Measurements from ENCODE around the gene NOS1AP. TPM values are rescaled to one million over a fixed set of nuclear protein-coding genes. Genes with fewer than 3 reads are reported as not detected.

The NOS1AP gene
- polyA plus RNA-seq, 1 of the 3 experiments (the other 2 are of a cell fraction): 0.03 TPM

- TF ChIP-seq USF1 (IDR thresholded peaks at IDR 0.05; ENCODE audit: borderline replicate concordance, low read depth): no peak
Observed at GRCh38 chr1:162370721-162371120, 301.2 kb downstream of the NOS1AP start (continued).

GRCh38 chr1:162371611-162372010 lies 302.1 kb downstream of the NOS1AP start:
- Histone ChIP-seq H3K27me3 (ENCODE audit: insufficient read depth) (no peaks in the 10 kb centered on the region), H3K9me2 (no peaks in the 10 kb centered on the region), H4K20me1 (ENCODE audit: insufficient read depth) (no peaks in the 10 kb centered on the region), H2AFZ (ENCODE audit: low read depth) (no peak overlapping the region), H3K79me2 (ENCODE audit: insufficient read depth) (no peaks in the 10 kb centered on the region), H3K9ac (no peak overlapping the region), H3K9me3 (no peaks in the 10 kb centered on the region), H3F3A (replicated peaks; ENCODE audit: insufficient read depth) (no peaks in the 10 kb centered on the region), H3K36me3 (replicated peaks in 1 of 2; ENCODE audit: control insufficient read depth in 1 of 2, insufficient read depth in 2 of 2, low read length in 1 of 2) (no peaks in the 10 kb centered on the region), H3K4me1 (ENCODE audit: control insufficient read depth in 1 of 2, insufficient read depth in 2 of 2, low read depth in 1 of 2, low read length in 1 of 2) (peaks cover 0 to 27% of the 10 kb centered on the region in 2 experiments; a peak in 1 of 4 replicates), H3K4me2 (no peak overlapping the region), H3K27ac (ENCODE audit: low read depth in 2 of 2, low read length in 1 of 2) (peak overlapping the region in 1 of 2 experiments; percentile 51; a peak in 1 of 4 replicates), H3K4me3 (ENCODE audit: low read depth in 2 of 2, low read length in 1 of 2) (no peak overlapping the region)
- CTCF ChIA-PET: interaction anchor here (1.2 to 4.0 kb wide), 4 partner anchors 12 to 315 kb away, joined by 3 to 16 read pairs (median 11); no protein-coding TSS in a partner anchor
- 74% methylated on average over 6 of the region's 6 CpGs for WGBS (ENCODE audit: low lambda C conversion rate)
- POLR2A ChIA-PET: no interaction called here
- TF ChIP-seq NFIC (IDR thresholded peaks at IDR 0.05; ENCODE audit: borderline replicate concordance) (no peak), SIN3A (IDR thresholded peaks at IDR 0.05; ENCODE audit: borderline replicate concordance, low read depth, low read length) (no peak), MXI1 (IDR thresholded peaks at IDR 0.05; ENCODE audit: low read depth, low read length) (no peak), ELF1 (IDR thresholded peaks at IDR 0.05) (no peak), YY1 (IDR thresholded peaks at IDR 0.05; ENCODE audit: low read depth) (no peak), RFX5 (IDR thresholded peaks at IDR 0.05; ENCODE audit: low read length) (no peak), MEF2A (IDR thresholded peaks at IDR 0.05; ENCODE audit: borderline replicate concordance, low read depth) (no peak), USF1 (IDR thresholded peaks at IDR 0.05; ENCODE audit: borderline replicate concordance, low read depth) (no peak), CHD2 (IDR thresholded peaks at IDR 0.05; ENCODE audit: low read length, partially characterized antibody) (no peak), EZH2phosphoT487 (IDR thresholded peaks at IDR 0.05; ENCODE audit: borderline replicate concordance, low read depth) (no peak), SMC3 (IDR thresholded peaks at IDR 0.05; ENCODE audit: low read depth, low read length) (no peak), REST (IDR thresholded peaks at IDR 0.05; ENCODE audit: low read depth, low read length) (no peak), IRF3 (IDR thresholded peaks at IDR 0.05; ENCODE audit: low read depth, low read length) (no peak), TEAD4 (IDR thresholded peaks at IDR 0.05; ENCODE audit: borderline replicate concordance, insufficient read depth) (no peak), FOXM1 (IDR thresholded peaks at IDR 0.05; ENCODE audit: low read depth) (no peak), POLR2AphosphoS5 (IDR thresholded peaks at IDR 0.05; ENCODE audit: low read depth, low read length) (no peak)
- DNase-seq: no peak

Data from SK-N-SH (cell line).